Measurements from ENCODE around the gene CHMP1A.
"Not testable (repeated sequence)": the region's sequence is repeated elsewhere in the genome, so short reads cannot be mapped to it uniquely, and the experiment has no call there.

The CHMP1A gene

DNA sequence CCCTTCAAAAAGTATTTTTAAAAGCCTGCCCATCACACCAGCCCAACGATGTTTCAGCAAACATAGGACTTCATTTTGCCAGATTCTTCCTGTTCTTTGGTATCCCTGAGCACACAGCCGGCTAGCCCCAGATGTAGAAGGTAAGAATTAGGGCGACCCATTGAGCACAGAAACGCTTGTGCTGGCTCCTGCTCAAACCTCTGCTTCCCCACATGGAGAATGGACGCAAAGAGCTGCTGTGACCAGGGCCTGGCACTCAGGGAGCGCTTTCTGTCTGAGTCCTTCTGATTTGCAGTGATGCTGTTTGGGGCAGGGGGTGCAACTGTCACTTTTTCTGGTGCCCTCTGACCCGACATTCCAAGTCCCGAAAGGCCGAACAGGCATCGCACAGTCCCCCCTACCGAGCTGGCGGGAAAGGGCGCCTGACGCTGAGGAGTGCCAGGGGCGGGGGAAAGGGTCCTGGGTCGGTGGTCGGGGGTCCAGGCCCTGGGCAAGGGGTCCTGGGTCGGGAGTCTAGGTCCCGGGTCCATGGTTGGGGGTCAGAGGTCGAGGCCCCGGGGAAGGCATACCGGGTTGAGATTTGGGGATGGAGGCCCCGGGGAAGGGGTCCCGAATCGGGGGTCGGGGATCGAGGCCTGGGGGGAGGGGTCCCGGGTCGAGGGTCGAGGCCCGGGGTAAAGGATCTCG is 930 bp downstream of the CHMP1A start:
- ATAC-seq: no peak

DNA sequence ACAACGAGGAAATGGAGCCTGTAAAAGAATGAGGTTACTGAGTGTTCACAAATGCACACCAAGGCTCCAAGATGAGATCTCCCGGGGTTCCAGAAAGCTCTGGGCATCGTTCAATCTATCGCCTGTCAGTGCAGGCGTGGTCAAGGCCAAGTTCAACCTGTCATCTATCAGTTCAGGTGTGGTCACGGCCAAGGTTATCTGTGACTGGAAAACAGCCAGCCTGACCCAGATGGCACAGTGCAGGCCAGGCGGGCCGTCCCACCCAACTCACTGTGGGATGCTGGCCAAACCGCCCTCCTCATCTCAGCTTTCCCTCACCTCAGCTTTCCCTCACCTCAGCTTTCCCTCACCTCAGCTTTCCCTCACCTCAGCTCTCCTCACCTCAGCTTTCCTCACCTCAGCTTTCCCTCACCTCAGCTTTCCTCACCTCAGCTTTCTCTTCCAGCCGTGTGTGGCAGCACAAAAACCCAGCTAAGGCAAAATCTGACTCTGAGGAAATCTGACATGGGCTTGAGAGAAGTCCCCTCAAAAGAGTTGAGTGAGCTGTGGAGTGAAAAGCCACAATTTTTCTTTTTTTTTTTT is 2.4 kb downstream of the CHMP1A start:
- no peak for ATAC-seq

DNA sequence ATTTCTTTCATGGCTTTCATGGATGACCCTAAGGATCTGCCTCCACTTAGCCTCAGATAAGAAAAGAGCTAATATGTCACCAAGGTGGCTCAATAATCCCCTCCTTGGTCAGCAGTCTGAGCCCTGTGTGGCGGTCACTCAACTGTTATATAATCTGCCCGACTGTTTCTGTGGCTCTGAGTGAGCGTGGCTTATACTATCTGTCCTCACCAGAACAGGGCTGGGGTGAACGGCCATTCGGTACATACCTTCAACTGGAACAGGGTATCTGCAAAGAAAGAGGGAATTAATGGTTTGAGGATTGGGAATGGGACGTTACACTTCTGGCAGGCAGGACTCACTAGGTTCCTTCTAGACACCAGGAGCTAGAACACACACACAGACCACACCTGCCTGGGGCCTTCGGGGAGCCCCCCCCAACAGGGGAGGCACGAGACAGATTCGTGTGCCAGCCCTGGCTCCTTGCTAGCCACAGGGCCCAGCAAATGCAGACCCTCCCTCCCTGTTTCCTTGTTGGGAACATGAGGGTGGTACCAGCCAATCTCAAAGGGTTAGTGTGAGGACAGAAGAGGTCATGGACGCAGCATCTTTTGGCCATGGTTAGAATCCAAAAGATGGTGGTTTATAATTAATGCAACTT is 3.7 kb downstream of the CHMP1A start:
- no peak for ATAC-seq

DNA sequence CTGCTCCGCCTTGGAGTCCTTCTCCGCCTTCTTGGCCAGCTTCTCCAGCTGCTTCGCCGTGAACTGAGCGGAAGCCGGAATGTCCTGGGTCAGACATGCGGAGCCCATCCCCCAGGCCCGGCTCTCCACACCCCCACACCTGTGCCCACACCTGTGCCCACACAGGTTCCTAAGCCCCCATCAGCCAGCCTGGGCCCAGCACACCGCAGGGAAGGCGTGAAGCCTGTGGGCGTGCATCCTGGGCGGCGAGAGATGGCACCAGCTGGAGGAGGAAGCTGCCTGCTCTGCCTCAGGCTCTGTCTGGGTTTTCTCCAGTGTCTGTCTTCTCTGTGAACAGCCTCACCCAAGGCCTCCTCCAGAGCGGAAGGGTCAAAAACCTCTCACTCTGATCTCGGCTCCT is 5.9 kb downstream of the CHMP1A start:
- no peak for ATAC-seq

DNA sequence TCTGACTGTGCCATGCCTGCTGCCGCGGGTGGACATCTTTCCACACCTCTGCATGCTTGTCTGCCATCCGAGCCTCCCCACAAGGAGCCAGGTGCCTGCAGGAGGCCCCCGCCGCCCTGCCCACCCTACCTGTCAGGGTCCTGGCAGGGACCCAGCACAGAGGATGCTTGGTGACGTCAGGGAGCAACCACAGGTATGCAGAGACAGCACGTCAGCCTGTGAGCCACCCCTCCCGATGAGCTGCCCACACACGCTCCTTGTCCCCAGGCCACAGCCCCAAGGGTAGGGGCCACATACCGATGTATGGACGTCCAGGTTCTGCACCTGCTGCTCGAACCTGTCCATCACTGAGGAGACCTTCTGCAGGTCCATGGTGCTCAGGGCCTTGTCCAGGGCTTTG is 10.6 kb downstream of the CHMP1A start:
- ATAC-seq: no peak

DNA sequence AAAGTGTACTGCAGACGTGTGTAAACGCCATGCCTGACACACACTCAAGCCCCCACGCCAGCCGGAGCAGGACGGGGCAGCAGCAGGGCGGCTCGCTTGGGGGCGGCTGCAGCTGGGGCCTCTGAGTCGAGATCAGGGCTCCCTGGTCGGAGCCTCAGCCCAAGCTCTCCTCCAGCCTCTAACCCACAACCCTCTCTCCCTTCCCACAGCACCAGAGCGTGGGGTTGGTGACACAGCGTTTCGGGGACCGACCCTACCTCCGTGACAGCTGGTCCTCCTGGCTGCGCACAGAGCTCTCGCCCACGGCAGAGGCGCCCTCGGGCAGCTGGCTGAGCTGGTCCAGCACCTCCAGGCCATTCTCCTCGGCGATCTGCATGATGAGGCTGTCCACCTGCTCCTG is 11.2 kb downstream of the CHMP1A start:
- no peak for ATAC-seq

DNA sequence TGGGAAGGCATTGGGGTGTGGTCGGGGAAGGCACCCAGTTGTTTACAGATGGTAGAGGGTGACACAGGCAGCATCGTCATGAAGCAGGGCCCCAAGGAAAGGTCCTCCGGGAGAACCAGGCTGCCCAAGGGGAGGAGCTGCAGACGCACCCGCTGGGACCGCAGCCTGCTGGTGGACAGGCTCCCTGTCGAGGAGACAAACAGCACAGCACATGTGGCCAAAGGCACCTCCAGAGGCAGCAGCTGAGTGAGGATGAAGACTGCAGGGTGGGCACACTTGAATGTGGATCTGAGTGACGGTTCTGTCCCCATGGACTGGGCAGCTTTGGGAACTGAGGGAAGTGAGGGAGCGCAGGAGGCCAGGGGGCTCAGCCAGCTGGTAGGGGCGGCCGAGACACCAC is 12.4 kb downstream of the CHMP1A start:
- no peak for ATAC-seq

DNA sequence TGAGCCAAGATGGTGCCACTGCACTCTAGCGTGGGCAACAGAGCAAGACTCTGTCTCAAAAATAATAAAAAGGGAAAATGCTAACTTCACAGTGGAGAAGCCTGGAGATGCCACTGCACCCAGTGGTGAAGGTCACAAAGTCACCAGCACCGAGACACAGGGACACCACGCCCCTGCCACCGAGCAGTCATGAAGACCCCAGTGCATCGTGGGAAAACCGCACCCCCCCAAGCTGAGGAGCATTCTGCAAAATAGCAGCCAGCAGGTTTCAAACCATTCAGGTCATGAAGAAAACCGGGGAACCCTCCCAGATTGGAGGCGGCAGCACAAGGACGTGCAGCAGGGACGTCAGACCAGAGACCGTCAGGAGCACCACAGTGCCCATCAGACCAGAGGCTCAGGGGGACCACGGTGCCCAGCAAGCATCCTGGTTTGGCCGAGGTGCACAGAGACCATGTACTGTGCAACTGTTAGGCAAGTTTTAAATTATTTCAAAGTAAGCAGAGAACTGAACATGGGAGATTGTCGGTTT is 13.7 kb downstream of the CHMP1A start:
- no peak for ATAC-seq

DNA sequence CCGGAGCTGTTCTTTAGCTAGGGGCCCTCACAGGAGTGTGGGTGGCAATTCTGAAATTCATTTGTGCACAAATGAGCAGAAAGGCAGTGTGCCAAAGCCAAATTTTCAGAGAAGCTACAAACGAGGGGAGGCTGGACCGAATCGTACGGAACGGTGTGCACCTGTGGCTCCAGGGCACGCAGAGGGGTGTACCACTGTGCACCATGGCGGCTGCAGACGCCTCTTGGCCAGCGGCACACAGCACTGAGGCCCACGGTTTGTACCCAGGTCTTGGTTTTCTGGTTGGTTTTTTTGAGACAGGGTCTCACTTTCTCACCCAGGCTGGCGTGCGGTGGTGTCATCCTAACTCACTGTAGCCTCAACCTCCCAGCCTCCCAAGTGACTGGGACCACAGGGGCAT is 14.9 kb downstream of the CHMP1A start:
- no peak for ATAC-seq

DNA sequence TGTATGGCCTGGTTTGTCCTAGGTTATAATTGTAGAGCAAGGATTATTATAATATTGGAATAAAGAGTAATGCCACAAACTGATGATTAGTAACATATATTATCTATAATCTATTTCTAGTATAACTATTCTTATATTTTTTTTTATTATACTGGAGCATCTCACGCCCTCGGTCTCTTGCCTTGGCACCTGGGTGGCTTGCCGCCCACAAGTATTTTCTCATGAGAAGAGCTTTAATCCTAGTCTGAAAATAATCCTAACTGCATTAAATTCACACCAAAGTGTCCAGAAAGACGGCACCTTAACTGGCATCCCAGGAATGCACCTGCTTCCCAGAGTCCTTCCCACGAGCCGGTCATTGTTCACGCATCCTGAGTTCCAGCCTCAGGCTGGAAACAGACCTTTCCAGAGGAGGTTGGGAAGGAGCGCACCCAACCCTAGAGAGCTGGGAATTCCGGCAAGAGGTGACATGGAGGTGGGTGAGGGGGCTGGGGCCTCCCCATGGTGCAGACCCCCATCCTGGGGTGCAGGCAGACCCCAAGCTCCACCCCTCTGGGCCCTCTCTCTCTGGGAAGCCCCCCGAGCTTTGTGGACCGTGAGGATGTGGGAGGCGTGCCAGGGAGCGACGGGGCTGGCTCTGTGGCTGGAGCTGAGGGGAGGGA is 15.9 kb downstream of the CHMP1A start:
- no peak for ATAC-seq

DNA sequence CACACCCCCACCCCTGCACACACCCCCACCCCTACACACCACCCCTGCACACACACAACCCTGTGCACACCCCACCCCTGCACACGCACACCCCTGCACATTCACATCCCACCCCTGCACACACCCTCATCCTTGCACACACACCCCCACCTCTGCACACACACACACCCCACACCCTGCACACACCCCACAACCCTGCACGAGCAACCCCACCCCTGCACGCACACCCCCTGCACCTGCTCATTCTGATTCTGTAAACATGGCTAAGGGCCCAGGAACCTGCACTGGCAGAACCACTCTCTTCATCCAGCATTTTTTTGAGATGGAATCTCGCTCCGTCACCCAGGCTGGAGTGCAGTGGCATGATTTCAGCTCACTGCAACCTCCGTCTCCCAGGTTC is 18.1 kb downstream of the CHMP1A start:
- no peak for ATAC-seq

DNA sequence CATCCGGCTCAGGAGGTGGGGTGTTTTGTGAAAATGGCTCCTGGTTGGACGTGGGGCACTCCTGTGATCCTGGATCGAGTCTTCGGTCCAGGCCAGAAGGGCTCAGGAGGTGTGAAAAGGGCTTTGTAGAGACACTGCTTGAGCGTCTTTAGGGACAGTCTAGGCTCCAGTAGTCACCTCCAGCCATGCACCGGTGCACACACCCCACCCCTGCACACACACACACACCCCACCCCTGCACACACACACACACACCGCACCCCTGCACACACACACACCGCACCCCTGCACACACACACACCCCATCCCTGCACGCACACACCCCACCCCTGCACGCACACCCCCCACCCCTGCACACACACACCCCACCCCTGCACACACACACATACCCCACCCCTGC is 19.1 kb downstream of the CHMP1A start:
- ATAC-seq: no peak

DNA sequence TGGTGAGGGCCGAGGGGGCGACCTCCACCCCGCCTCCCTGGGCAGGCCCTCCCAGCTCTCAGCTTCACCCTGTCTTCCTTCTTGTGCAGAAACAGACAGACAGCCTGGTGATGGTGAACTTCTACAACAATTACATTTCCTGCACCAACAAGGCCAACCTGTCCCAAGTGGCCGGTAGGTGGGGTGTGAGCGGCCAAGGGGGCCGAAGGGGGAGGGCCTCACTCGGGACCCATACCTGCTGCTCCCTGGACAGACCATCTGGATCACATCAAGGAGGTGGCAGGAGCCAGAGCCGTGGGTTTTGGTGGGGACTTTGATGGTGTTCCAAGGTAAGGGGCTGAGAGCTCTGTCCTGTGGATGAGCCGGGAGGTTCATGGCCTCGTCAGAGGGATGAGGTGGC is 20.1 kb downstream of the CHMP1A start:
- no peak for ATAC-seq

DNA sequence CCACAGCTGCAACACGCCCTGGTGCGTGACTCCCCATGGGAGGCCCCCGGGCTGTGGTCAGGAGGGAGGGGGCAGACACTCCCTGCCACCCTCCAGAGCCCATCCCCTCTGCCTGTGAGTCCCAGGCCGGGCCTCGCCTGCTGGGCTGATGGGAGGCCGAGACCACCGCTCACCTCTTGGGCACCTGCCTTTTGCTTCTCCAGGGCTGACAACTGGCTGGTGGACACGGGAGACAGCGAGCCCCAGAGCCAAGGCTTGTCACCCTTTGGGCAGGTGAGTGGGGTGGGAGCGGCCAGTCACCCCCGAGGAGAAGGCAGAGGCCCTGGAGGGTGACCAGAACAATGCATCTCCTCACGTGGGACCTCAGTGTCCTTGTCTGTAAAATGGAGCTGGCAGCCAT is 20.8 kb downstream of the CHMP1A start:
- no peak for ATAC-seq

DNA sequence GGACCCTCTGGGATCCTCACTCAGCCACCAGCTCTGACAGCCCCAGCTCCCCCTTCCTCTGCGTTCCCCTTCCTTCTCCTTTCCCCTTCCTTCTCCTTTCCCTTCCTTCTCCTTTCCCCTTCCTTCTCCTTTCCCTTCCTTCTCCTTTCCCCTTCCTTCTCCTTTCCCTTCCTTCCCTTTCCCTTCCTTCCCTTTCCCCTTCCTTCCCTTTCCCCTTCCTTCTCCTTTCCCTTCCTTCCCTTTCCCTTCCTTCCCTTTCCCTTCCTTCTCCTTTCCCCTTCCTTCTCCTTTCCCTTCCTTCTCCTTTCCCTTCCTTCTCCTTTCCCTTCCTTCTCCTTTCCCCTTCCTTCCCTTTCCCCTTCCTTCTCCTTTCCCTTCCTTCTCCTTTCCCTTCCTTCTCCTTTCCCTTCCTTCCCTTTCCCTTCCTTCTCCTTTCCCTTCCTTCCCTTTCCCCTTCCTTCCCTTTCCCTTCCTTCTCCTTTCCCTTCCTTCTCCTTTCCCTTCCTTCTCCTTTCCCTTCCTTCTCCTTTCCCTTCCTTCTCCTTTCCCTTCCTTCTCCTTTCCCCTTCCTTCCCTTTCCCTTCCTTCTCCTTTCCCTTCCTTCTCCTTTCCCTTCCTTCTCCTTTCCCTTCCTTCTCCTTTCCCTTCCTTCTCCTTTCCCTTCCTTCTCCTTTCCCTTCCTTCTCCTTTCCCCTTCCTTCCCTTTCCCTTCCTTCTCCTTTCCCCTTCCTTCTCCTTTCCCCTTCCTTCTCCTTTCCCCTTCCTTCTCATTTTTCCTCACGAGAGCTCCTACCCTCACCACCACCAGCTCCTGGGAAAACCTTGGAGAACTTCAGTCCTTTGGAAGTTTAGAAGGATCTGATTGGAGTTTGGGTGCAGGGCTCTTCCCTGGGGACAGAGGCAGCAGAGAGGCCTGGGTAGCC is 22.8 kb downstream of the CHMP1A start:
- ATAC-seq: not testable (repeated sequence)

DNA sequence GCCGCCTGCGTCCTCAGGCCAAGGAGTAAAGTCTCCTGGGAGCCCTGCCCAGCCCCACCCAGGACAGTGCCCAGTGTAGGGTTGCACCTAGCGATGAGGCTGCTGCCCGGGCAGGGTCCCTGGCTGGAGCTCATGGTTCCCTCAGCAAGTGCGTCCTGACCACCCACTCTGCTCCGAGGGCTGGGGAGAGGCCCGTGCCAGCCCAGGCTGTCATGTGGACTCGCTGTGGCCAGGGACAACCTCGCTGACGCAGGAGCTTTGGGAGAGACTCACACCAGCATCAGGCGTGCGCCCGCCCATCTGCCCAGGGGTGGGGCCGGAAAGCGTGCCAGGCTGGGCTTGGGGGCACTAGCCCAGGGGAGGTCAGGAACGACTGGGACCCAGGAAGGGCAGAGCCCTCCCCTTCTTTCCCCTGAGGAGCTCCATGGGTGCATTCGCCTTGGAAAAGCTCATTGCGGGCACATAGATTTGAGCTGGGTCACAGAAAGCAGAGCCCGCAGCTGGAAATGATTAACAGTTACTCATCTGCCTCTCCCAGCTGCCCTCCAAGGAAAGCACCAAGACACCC is 24.4 kb downstream of the CHMP1A start:
- no peak for ATAC-seq

DNA sequence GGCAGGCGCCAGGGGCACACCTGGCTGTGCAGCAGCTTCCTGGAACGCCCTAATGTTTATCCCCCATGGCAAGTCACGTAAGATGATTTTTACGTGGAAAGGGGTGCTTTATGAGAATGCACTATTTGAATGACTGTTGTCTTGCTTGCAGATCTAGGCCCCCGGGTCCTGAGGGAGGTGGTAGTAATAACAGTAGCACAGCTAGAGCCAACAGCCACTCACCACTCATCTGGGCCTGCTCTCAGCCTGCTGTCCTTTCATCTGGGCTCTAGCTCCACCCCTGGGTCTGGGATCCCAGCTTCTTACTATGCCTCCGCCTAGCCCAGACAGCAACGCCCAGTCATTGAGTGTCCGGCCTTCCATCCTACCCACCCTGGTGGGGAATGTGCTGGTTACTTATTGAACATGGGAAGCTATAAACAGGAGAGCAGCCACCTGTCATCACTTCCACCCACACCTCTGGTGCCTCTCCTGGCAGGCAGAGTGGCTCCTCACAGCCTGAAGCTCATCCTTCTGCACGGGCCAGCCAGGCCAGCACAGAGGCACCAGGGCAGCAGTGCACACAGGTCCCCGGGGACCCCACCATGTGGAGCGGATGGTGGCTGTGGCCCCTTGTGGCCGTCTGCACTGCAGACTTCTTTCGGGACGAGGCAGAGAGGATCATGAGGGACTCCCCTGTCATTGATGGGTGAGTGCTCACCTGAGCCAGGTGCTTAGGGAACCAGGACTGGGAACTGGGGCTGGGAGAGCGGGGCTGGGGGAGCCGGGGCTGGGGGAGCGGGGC is 27.5 kb downstream of the CHMP1A start:
- ATAC-seq: peak in 1 of 2 donors; percentile 33

DNA sequence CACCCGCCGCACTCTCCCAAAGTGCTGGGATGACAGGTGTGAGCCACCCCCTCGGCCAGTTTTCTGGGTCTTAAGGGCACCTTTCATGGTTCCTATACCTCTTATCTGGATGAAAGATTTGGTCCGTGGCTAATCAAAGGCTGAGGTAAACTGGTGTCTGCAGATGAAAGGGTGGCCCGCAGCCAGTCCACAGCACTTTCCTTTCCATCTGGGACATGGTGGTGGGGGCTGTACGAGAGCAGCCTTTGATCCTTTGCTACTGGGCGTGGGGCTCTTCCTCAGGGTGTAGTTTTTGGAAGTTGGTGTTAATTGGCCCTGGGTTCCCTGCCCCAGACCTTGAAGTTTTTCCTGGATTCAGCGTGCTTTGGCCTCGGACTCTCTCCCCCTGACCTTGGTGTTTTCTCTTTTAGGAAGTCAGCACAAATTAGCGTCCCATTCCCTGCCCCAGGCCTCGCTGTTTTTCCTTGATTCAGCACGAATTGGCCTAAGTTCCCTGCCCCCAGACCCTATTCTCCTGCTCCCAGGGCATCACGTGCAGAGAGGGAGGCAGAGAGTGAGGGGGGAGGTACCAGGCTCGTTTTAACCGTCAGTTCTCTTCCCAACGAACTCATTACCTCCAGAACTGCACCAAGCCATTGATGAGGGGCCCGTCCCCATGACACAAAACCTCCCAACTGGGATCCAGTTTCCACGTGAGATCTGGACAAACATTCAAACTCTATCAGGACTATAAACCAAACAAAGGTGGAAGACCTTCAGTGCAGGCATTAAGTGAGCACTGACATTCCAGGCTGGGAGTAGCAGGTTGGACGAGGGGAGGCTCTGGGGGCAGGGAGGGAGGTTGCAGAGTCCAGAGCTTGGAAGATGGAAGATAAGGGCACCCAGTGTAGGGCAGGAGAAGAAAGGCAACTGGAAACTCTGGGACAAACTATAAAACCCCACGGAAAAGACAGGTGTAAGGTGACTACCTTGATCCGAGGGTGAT is 32.4 kb downstream of the CHMP1A start:
- no peak for ATAC-seq

DNA sequence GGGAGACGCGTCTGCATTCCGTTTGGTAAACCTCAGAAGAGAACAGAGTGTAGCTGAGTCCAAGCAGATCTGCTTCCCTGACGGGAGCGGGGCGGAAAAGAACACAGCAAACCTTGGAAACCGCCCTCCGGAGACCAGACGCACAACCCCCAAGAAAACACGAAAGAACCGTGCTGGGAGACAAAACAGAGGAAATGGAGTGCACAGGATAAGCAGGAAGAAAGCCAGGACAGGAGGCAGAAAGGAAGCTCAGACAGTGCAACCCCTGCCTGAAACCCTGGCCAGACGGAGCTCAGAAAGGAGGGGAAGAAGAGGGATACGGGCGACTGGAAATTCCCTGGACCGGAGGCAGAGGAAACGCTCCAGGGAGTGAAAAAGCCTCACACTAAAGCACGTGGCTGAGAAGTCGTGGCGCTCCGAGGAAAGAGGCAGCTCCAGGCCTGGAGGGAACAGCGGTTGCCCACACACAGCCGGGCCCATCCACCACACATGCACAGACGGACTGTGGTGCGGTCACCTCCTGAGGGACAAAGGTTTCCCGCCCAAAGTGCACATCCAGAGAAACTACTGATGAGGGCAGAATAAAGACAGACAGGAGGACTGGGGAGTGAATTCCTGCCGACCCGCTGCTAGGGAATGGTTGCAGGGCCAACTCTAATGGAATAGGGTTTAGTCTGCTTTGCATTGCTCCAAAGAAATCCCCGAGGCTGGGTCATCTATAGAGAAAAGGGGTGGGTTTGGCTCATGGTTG is 33.8 kb downstream of the CHMP1A start:
- ATAC-seq: no peak

All from activated CD4-positive, CD25-positive, alpha-beta regulatory T cell treated with anti-CD3 and anti-CD28 coated beads, Interleukin-2, amount 50 U/mL, for 24 hours (primary cell).